Transverse colon (tissue), 4 donors: ENCODE results near the gene ARFGAP3.

Source experiments
- EP300 ChIP-seq: sonication (generic); formaldehyde crosslinking; IDR thresholded peaks from one replicate; pipeline ENCODE4 v1.6.1; 2017; ENCODE audit warnings: antibody characterized with exemption, low read depth
- POLR2AphosphoS5 ChIP-seq, 3 donors: sonication (generic); formaldehyde crosslinking; IDR thresholded peaks; one replicate each; pipeline ENCODE4 v1.6.1; 2016; ENCODE audit warnings: antibody characterized with exemption in 3 of 3
- TF ChIP-seq, protein P1 (sequence below), 5 experiments: fragments of 200-600 bp in 3 of 5; fragments of 450-650 bp in 2 of 5; sonication (generic) in 3 of 5; IDR thresholded peaks; 1 replicate in 2 of 5; 2 replicates in 3 of 5; pipeline ENCODE4 v1.5.1; 2016 to 2017; ENCODE audit warnings: antibody characterized with exemption in 5 of 5, inconsistent platforms in 3 of 5, mild to moderate bottlenecking in 2 of 5, moderate library complexity in 1 of 5

DNA sequence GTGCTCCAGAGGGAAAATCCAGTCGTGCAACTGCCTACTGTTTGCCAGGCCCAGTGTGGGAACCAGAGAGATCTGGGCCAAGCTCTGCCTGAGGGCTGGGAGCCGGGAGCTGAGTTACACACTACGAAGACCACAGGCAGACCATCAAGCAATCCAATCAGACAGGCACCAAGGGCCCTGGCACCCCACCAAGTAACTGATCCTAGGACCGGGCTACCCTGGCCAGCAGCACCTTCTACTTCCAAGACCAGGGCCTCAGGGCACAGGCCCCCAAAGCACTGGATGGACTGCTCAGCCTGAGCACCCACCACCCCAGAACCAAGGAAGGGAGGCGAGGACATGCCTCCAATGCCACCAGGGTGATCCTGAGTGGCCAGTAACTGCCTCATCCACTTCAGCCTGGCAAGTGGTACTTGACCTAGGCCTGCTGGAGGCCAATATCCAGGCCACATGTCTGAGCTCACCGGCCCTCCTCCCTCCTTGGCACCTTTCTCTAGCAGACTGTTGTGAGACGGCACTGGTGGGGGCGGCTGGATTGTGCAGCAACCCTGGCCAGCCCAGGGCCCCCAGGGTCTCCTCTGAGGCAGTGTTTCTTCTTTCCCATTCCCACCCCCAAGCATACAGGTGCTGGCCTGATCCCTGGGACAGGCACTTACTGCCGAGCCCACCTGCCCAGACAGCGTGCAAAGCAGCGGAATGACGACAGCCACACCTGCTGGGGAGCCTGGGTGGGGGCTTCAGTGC is 20.7 kb upstream of the ARFGAP3 start:
- TF ChIP-seq EP300 (no peak), POLR2AphosphoS5 (IDR thresholded peaks at IDR 0.05) (no peak)
- TF ChIP-seq, protein P1, sequence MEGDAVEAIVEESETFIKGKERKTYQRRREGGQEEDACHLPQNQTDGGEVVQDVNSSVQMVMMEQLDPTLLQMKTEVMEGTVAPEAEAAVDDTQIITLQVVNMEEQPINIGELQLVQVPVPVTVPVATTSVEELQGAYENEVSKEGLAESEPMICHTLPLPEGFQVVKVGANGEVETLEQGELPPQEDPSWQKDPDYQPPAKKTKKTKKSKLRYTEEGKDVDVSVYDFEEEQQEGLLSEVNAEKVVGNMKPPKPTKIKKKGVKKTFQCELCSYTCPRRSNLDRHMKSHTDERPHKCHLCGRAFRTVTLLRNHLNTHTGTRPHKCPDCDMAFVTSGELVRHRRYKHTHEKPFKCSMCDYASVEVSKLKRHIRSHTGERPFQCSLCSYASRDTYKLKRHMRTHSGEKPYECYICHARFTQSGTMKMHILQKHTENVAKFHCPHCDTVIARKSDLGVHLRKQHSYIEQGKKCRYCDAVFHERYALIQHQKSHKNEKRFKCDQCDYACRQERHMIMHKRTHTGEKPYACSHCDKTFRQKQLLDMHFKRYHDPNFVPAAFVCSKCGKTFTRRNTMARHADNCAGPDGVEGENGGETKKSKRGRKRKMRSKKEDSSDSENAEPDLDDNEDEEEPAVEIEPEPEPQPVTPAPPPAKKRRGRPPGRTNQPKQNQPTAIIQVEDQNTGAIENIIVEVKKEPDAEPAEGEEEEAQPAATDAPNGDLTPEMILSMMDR (IDR thresholded peaks at IDR 0.05): no peak
